A673 (cell line): ENCODE results near the gene C8A. TPM values are rescaled to one million over a fixed set of nuclear protein-coding genes. Genes with fewer than 3 reads are reported as not detected.
A peak's percentile ranks its signal among the peaks of the same experiment; 100 is the strongest.

Experiments used
- BruUV-seq: library from RNA; stranded (reverse); fragments of 400-500 nt; replicated peaks from 2 replicates; lab custom pipeline; 2021; lab: Mats Ljungman, UMichigan
- CTCF ChIA-PET: fragments of 300-600 bp; sonication (Branson Sonifier 250); formaldehyde crosslinking; loops from one replicate; lab custom pipeline; 2022; ENCODE audit warnings: antibody characterized with exemption; lab: Charles Lee
- POLR2A ChIA-PET: fragments of 300-600 bp; sonication (Branson Sonifier 250); formaldehyde crosslinking; loops from one replicate; lab custom pipeline; 2022; ENCODE audit warnings: antibody characterized with exemption; ENCODE audit not compliant: low non-redundant PET; lab: Charles Lee
- DNase-seq: peaks from one replicate; pipeline ENCODE4 v3.0.0-alpha.2; 2015; ENCODE audit warnings: low spot score
- H3K27ac ChIP-seq: fragments of 200-600 bp; sonication (generic); 2 replicates; pipeline ENCODE4 v1.5.1; 2016; ENCODE audit warnings: mixed run types, low read depth, mild to moderate bottlenecking, mixed read lengths, antibody characterized with exemption, low read length; ENCODE audit not compliant: poor library complexity, severe bottlenecking
- H3K27me3 ChIP-seq: fragments of 200-600 bp; sonication (generic); replicated peaks from 2 replicates; pipeline ENCODE4 v1.6.1; 2017; ENCODE audit warnings: mixed run types, low read depth, mild to moderate bottlenecking, mixed read lengths, antibody characterized with exemption, low read length; ENCODE audit not compliant: insufficient read depth, poor library complexity
- H3K36me3 ChIP-seq: fragments of 200-600 bp; sonication (generic); 2 replicates; pipeline ENCODE4 v1.6.1; 2016; ENCODE audit warnings: mixed run types, mild to moderate bottlenecking, mixed read lengths, antibody characterized with exemption, low read length; ENCODE audit not compliant: insufficient read depth, poor library complexity, severe bottlenecking
- H3K4me1 ChIP-seq: fragments of 200-600 bp; sonication (generic); 2 replicates; pipeline ENCODE4 v1.6.1; 2017; ENCODE audit warnings: mixed run types, mild to moderate bottlenecking, mixed read lengths, antibody characterized with exemption, low read length; ENCODE audit not compliant: insufficient read depth, poor library complexity, severe bottlenecking
- H3K4me3 ChIP-seq: fragments of 200-600 bp; sonication (generic); 2 replicates; pipeline ENCODE4 v1.5.1; 2016; ENCODE audit warnings: low read depth, mixed run types, mild to moderate bottlenecking, mixed read lengths, low read length; ENCODE audit not compliant: poor library complexity, severe bottlenecking
- H3K9me3 ChIP-seq: fragments of 200-600 bp; sonication (generic); 2 replicates; pipeline ENCODE4 v1.6.1; 2016; ENCODE audit warnings: mixed run types, low read depth, mild to moderate bottlenecking, mixed read lengths, antibody characterized with exemption, low read length; ENCODE audit not compliant: poor library complexity, severe bottlenecking
- CTCF ChIP-seq: fragments of 300-800, 200-600 bp; sonication (generic); conservative IDR thresholded peaks from 2 replicates; pipeline ENCODE4 v1.5.1; 2017; ENCODE audit warnings: low read depth, mild to moderate bottlenecking, antibody characterized with exemption, low read length, moderate library complexity, mixed read lengths
- EZH2 ChIP-seq: fragments of 200-600 bp; sonication (generic); IDR thresholded peaks from 2 replicates; pipeline ENCODE4 v1.6.1; 2017; ENCODE audit warnings: borderline replicate concordance, low read depth, mild to moderate bottlenecking, mixed read lengths, antibody characterized with exemption, low read length; ENCODE audit not compliant: poor library complexity, severe bottlenecking
- intact Hi-C: fragments of 100-400 bp; cut with micrococcal nuclease; formaldehyde crosslinking; loops from one replicate; pipeline ENCODE4 v1.10.0; 2022; ENCODE audit not compliant: unreplicated experiment
- total RNA-seq: library from RNA; stranded (reverse); gene quantifications from 2 replicates; pipeline ENCODE4 v1.2.3, GENCODE V29; 2021

Gene C8A
- total RNA-seq, 1 experiment from 2014 or later: not detected

- H3K4me1 ChIP-seq: peaks cover 10% of the 10 kb centered on the region
- no peak overlapping the region for H3K27ac ChIP-seq
- POLR2A ChIA-PET: no interaction called here
- intact Hi-C loops: loop anchor here (5.0 to 10.0 kb wide), 2 partner anchors 1215 to 1332 kb away; no protein-coding TSS in a partner anchor
- CTCF ChIA-PET: no interaction called here
- H3K27me3 ChIP-seq: no peaks in the 10 kb centered on the region
- no peaks in the 10 kb centered on the region for H3K36me3 ChIP-seq
- BruUV-seq: no TSS peak
- no peak for TF ChIP-seq EZH2
- no peak for TF ChIP-seq CTCF
- no peak for DNase-seq
- H3K9me3 ChIP-seq: no peaks in the 10 kb centered on the region
- H3K4me3 ChIP-seq: no peak overlapping the region
These were observed 24.5 kb upstream of the C8A start for GRCh38 chr1:56830052-56830451.

- no peaks in the 10 kb centered on the region for H3K27me3 ChIP-seq
- H3K36me3 ChIP-seq: no peaks in the 10 kb centered on the region
- CTCF ChIA-PET: interaction anchor here (0.6 to 1.0 kb wide), 4 partner anchors 136 to 588 kb away, joined by 3 to 8 read pairs (median 5); no protein-coding TSS in a partner anchor
- DNase-seq: peak; percentile 86
- H3K4me3 ChIP-seq: no peak overlapping the region
- no peaks in the 10 kb centered on the region for H3K9me3 ChIP-seq
- peaks cover 10% of the 10 kb centered on the region for H3K4me1 ChIP-seq
- TF ChIP-seq EZH2 (no peak), CTCF (peak; percentile 97)
- intact Hi-C loops: loop anchor here (1.0 to 10.0 kb wide), 6 partner anchors 136 to 1715 kb away; partner anchors contain the start of gene OMA1
- H3K27ac ChIP-seq: no peak overlapping the region
- POLR2A ChIA-PET: no interaction called here
- BruUV-seq: no TSS peak
These were observed 22.5 kb upstream of the C8A start for GRCh38 chr1:56831871-56832693.

- BruUV-seq: no TSS peak
- Histone ChIP-seq H3K36me3 (no peaks in the 10 kb centered on the region), H3K27me3 (no peaks in the 10 kb centered on the region), H3K4me3 (no peak overlapping the region), H3K27ac (peak overlapping the region; percentile 46), H3K9me3 (no peaks in the 10 kb centered on the region), H3K4me1 (peaks cover 10% of the 10 kb centered on the region)
- CTCF ChIA-PET: interaction anchor here (0.6 kb wide), 1 partner anchor 587 kb away, joined by 3 read pairs; no protein-coding TSS in a partner anchor
- intact Hi-C loops: loop anchor here (2.0 to 10.0 kb wide), 5 partner anchors 590 to 1714 kb away; partner anchors contain the start of gene OMA1
- TF ChIP-seq CTCF (no peak), EZH2 (no peak)
- no peak for DNase-seq
- POLR2A ChIA-PET: no interaction called here
These were observed 21.5 kb upstream of the C8A start for GRCh38 chr1:56833088-56833487.
